Central memory CD4-positive, alpha-beta T cell (primary cell): ENCODE results near the gene TMEM100.

Experiments
- DNase-seq: peaks from one replicate; pipeline ENCODE4 v3.0.0; 2022

The TMEM100 gene

DNA sequence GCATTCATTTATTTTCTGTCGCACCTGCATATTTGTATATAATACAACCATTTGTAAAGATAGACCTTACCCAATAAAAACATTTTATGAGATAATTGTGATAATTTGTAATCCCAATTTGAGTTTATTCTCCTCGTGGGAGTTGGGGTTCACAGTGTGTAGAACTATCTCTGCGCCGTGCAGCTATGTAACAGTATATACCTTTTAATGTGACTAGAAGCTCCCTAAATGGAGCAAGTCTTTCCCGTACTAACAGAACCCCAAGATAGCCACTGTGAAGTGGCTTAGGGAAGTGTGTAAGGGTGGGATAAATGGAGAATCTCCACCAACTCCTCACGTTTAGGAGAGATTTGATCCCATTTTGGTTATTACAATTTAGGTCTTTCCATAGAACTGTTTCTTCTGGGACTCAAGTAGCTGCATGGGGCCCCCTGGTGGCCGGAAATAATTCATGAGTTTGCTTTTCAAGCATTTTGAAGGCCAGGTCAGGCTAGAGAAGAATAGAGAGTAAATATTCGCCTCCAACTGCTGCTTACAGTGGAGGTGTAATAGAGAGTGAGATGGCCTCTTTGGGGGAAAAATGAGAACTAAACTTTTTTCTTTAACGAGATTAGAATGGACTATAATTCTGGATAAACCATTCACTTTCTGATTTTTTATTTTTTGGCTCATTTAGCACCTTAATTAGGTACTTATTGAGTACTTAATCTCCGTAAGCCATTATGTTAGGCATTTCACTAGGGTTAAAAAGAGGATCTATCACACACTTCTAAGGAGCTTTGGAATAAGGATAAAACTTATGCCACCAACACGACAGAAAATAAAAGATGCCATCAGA lies 4.5 kb downstream of the TMEM100 start:
- DNase-seq = peak; percentile 27

DNA sequence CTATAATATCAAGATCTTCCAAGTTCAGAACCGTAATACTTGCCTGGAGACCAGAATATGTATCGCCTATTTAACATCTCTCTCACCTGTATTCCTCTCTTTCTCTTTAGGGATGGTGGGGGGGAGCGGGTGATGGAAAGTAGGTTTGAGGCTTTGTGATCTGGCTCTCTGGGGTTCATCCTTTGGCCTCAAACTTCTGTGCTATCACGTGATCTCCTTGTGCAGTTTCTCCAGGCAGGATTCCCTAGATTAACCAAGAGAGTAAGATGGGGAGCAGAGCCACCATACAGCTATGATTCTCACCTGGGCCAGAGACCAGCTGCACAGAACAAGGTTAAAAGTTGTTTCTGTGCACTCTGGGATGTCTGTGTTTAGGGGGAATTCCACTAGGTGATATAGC lies 5.2 kb downstream of the TMEM100 start:
- DNase-seq = no peak

GRCh38 chr17:55710829-55711496 lies 11.7 kb downstream of the TMEM100 start:
- no peak for DNase-seq

- no peak for DNase-seq
Observed at GRCh38 chr17:55710410-55710809, 12.3 kb downstream of the TMEM100 start.

GRCh38 chr17:55709984-55710383 lies 12.7 kb downstream of the TMEM100 start:
- DNase-seq = no peak

GRCh38 chr17:55709440-55709839 lies 13.2 kb downstream of the TMEM100 start:
- DNase-seq = no peak

DNA sequence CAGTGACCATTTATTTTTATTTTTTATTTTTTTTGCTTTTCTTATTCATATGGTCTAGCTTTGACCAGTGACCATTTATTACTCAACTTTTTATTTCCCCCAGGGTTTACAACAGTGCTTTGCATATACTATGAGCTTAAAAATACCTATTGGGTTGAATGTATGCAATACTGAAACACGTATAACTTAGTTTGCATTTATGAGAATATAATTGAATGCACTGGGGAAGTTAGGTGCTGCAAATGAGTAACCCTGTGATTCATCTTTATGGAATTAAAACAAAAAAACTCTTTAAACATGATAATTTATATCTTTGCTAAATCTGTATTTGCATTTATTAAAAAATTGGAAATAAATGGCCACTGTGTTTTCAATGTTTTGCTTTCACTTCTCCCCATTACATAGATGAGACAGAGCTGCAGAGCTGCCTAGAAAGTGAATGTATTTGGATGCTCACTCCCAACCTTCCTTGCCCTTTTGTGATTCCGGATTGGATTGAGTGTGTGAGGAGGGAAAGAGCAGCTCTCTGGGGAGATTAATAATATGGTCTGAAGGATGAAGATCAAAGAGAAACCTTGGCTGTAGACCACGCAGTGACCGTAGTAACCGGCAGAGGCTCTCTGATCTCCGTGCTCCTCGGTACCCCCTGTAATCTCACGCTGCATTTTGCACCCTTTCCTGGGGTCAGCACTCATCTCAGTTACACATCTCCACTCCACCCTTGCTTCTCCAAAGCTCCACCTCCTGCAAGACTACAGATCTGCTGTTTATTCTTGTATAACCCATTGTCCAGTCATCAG lies 14.3 kb downstream of the TMEM100 start:
- no peak for DNase-seq

DNA sequence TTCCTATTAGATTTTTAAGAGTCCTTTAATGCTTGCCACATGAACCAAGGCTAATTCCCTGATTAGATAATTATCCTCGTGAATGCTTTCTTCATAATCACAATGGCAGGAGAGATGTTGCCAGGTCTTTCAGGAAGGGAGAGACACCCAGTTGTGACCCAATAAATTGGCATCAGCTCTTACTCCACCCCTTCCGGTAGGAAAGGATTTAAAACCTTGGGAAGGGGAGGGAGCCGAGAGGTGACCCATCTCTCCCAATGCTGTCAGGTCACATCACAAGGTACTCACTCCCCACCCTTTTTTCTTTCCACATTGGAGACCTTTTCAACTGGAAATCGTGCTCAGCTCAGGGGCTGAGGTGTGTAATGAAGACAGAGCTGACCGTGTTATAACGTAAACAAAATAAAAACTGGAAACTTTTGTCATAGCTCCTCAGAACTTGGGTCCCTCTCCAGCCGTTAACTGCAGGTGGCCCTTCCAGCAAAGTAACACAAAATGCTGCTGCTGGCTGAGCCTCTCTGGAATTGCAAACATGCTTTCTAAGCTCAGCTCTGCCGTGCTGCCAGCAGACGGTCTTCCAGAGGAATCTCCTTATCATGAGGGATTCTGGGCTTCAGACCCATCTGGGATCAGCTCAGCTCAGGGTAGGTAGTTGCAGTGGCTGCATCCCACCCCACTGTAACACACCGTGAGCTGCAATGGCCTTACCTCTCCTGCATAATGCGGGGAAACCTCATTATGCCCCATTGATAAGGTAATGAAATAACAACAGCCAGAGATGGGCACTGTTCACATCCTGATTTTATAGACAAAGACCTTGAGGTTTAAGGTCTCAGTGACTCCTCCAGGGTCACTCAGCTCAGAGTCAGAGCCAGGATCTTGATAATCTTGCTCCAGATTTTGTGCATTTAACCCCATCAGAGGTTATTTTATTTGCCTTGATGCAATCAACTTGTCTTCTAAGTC lies 15.6 kb downstream of the TMEM100 start:
- no peak for DNase-seq

DNA sequence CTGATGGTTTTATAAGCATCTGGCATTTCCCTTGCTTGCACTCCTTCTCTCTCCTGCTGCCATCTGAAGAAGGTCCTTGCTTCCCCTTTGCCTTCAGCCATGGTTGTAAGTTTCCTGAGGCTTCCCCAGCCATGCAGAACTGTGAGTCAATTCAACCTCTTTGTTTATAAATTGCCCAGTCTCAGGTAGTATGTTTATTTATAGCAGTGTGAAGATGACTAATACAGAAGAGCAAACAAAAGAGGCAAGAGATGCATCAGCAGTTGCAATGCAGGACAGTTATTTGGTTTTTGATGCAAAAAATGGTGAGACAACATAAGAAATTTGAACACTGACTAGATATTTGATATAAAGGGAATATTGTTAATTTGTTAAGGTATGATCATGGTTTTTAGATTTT lies 16.8 kb downstream of the TMEM100 start:
- DNase-seq = no peak

DNA sequence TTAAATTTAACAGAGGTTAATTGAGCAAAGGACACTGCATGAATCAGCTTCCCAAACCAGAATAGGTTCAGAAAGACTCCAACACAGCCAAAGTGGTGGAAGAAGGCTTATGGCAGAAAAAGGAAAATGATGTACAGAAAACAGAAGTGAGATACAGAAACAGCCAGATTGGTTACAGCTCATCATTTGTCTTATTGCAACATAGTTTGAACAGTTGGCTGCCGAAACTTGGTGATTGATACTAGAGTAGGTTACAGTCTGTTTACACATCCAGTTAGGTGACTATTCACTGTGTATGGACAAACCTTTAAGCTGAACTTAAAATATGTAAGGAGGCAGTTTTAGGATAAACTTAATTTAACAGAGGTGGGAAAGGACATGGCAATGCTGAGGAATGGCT lies 18.3 kb downstream of the TMEM100 start:
- DNase-seq = no peak

DNA sequence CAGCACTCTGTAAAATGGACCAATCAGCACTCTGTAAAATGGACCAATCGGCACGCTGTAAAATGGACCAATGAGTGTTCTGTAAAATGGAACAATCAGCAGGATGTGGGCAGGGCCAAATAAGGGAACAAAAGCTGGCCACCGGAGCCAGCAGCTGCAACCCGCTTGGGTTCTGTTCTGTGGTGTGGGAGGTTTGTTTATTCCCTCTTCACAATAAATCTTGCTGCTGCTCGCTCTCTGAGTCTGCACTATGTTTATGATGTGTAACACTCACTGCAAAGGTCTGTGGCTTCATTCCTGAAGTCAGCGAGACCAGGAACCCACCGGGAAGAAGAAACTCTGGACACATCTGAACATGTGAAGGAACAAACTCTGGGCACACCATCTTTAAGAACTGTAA lies 20.5 kb downstream of the TMEM100 start:
- DNase-seq = no peak

- DNase-seq = no peak
Observed at GRCh38 chr17:55699181-55699860, 23.3 kb downstream of the TMEM100 start.

DNA sequence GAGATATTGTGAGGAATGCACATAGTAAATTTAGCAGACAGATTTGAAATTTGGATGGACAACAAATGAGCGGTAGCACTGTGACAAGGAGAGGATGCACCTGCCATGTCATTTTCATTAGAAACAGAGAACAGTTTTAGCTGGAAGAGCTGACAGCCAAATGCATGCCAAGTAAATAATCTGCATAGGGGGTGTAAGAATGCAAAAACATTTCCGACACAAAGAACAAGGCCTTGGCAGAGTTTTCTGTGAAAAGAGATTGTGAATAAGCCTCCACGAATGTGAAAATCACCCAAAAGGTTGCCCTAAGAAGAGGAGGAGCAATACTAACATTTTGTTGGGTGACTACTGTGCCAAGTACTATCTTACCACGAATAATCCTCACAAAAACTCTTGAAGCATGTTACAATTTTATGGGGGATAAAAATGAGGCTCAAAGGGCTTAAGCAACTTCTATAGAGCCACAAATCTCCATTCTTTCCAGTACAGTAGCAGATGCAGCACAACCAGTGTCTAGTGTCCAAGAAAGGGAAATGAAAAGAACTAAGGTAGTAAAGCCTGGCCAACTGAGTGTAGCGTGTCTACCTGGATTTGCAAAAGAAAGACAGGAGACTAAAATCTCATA lies 28.3 kb downstream of the TMEM100 start:
- no peak for DNase-seq

- no peak for DNase-seq
Observed at GRCh38 chr17:55693254-55694216, 29.1 kb downstream of the TMEM100 start.

DNA sequence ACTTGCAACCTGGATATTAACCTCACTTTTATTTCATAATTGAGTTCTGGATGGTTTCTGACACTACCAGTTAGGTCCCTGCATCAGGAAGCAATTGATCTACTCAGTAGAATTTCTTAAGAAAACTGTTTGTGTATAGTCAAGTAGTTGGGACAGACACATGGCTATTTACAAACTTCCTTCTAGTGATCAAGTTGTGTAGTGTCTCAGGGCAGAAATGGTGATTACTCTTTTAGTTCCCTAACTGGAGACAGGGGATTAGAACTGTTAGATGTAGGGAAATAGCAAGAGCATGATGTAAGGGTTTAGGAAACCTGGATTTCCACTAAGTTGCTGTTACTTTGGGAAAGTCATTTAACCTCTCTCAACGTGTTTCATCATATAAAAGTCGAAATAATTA lies 30.4 kb downstream of the TMEM100 start:
- no peak for DNase-seq

GRCh38 chr17:55691666-55692065 lies 31.0 kb downstream of the TMEM100 start:
- DNase-seq = no peak

DNA sequence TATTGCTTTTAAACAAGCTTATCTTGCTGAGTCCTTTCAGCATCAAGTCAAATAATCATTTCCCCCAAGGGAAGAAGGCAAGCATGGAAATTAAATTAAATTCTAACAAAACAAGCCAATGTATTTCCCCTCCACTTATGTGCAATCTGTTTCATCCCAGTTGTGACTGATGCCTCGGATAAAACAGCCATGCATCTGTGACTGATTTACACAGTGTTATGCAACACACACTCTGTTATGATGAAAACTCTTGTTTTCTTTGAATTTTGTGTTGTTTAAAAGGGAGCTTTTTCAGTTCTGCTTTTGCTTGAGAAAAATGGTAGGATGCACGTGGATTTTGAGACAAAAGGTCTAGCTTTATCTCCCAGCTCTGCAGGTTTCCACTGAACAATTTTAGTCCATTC lies 32.6 kb downstream of the TMEM100 start:
- no peak for DNase-seq

GRCh38 chr17:55689672-55690071 lies 33.0 kb downstream of the TMEM100 start:
- DNase-seq = no peak

- DNase-seq = no peak
Observed at GRCh38 chr17:55688057-55688456, 34.6 kb downstream of the TMEM100 start.

DNA sequence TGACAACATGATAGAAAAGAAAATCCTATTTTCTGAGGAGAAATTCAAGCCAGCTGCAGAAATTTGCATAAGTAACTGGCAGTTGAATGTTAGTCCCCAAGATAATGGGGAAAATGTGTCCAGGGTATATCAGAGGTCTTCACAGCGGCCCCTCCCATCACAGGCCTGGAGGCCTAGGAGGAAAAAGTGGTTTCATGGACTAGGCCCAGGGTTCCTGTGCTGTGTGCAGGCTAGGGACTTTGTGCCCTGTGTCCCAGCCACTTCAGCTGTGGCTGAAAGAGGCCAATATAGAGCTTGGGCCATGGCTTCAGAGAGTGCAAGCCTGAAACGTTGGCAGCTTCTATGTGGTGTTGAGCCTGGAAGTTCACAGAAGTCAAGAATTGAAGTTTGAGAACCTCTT lies 35.6 kb downstream of the TMEM100 start:
- no peak for DNase-seq
